HG02840 (cell line): Measurements from ENCODE around the gene NLRP8.
"Not testable (repeated sequence)": the region's sequence is repeated elsewhere in the genome, so short reads cannot be mapped to it uniquely, and the experiment has no call there.

Source experiments
- ATAC-seq: cut with Tn5 transposase; IDR thresholded peaks from one replicate; pipeline ENCODE4 v1.9.1; 2021; ENCODE audit warnings: mild to moderate bottlenecking, moderate library complexity, moderate number of reproducible peaks; ENCODE audit not compliant: unreplicated experiment, low FRiP score

The NLRP8 gene

GRCh38 chr19:55962186-55962585, 14.6 kb downstream of the NLRP8 start:
- no peak for ATAC-seq

- no peak for ATAC-seq
Observed at GRCh38 chr19:55973982-55974381, 26.4 kb downstream of the NLRP8 start.

- ATAC-seq: no peak
Observed at GRCh38 chr19:55980415-55980814, 32.8 kb downstream of the NLRP8 start.

- ATAC-seq: no peak
Observed at GRCh38 chr19:55985254-55985653, 37.6 kb downstream of the NLRP8 start.

GRCh38 chr19:55986487-55986886, 38.9 kb downstream of the NLRP8 start, which contains the start of gene NLRP5:
TSS of gene NLRP5 (plus strand) at chr19:55986775.
- ATAC-seq: no peak

- no peak for ATAC-seq
Observed at GRCh38 chr19:55990831-55991230, 43.2 kb downstream of the NLRP8 start.

- ATAC-seq: no peak
Observed at GRCh38 chr19:55993492-55993891, 45.9 kb downstream of the NLRP8 start.

GRCh38 chr19:56014765-56015164, 67.1 kb downstream of the NLRP8 start:
- ATAC-seq: no peak

- no peak for ATAC-seq
Observed at GRCh38 chr19:56015756-56016155, 68.1 kb downstream of the NLRP8 start.

- ATAC-seq: not testable (repeated sequence)
Observed at GRCh38 chr19:56019325-56019724, 71.7 kb downstream of the NLRP8 start.

- not testable (repeated sequence) for ATAC-seq
Observed at GRCh38 chr19:56020355-56020975, 72.8 kb downstream of the NLRP8 start.

GRCh38 chr19:56026769-56027168, 79.1 kb downstream of the NLRP8 start:
- no peak for ATAC-seq
